KMS-11 (cell line): ENCODE data around the gene CDH22.

Experiments used
- H2AFZ ChIP-seq: fragments of 200-600 bp; sonication (generic); 2 replicates; pipeline ENCODE4 v1.6.1; 2016; ENCODE audit warnings: antibody characterized with exemption, mixed run types, low read depth
- H3K27ac ChIP-seq: fragments of 200-600 bp; sonication (generic); 2 replicates; pipeline ENCODE4 v1.6.1; 2016; ENCODE audit warnings: mild to moderate bottlenecking, mixed run types
- H3K27me3 ChIP-seq: fragments of 200-600 bp; sonication (generic); 2 replicates; pipeline ENCODE4 v1.6.1; 2017; ENCODE audit warnings: mild to moderate bottlenecking, low read depth, mixed run types, moderate library complexity; ENCODE audit not compliant: insufficient read depth
- H3K36me3 ChIP-seq: fragments of 200-600 bp; sonication (generic); 2 replicates; pipeline ENCODE4 v1.6.1; 2017; ENCODE audit warnings: mild to moderate bottlenecking, mixed run types; ENCODE audit not compliant: insufficient read depth
- H3K4me1 ChIP-seq: fragments of 200-600 bp; sonication (generic); 2 replicates; pipeline ENCODE4 v1.6.1; 2016; ENCODE audit warnings: mild to moderate bottlenecking, low read depth, mixed run types; ENCODE audit not compliant: poor library complexity, severe bottlenecking
- H3K4me2 ChIP-seq: fragments of 200-600 bp; sonication (generic); 2 replicates; pipeline ENCODE4 v1.7.0; 2016; ENCODE audit warnings: mild to moderate bottlenecking, mixed run types
- H3K4me3 ChIP-seq: fragments of 200-600 bp; sonication (generic); IDR thresholded peaks from 2 replicates; pipeline ENCODE4 v1.6.1; 2017; ENCODE audit warnings: low read depth, low read length, mixed read lengths; ENCODE audit not compliant: insufficient read depth
- H3K79me2 ChIP-seq: fragments of 200-600 bp; sonication (generic); 2 replicates; pipeline ENCODE4 v1.6.1; 2016; ENCODE audit warnings: low read depth, mixed run types; ENCODE audit not compliant: insufficient read depth
- H3K9ac ChIP-seq: fragments of 200-600 bp; sonication (generic); 2 replicates; pipeline ENCODE4 v1.6.1; 2016; ENCODE audit warnings: mild to moderate bottlenecking, mixed run types
- H4K20me1 ChIP-seq: fragments of 200-600 bp; sonication (generic); 2 replicates; pipeline ENCODE4 v1.6.1; 2016; ENCODE audit warnings: mild to moderate bottlenecking, mixed run types; ENCODE audit not compliant: insufficient read depth
- CTCF ChIP-seq: fragments of 200-600 bp; sonication (generic); conservative IDR thresholded peaks from 2 replicates; pipeline ENCODE4 v1.6.1; 2017; ENCODE audit warnings: low read depth, mild to moderate bottlenecking, antibody characterized with exemption, low read length, moderate library complexity, mixed read lengths

The CDH22 gene

GRCh38 chr20:46284040-46284427 is 24.3 kb downstream of the CDH22 start:
- Histone ChIP-seq H3K79me2 (no peaks in the 10 kb centered on the region), H3K27ac (no peak overlapping the region), H3K4me1 (no peaks in the 10 kb centered on the region), H3K4me2 (no peak overlapping the region), H3K9ac (no peak overlapping the region), H3K27me3 (peaks cover 92% of the 10 kb centered on the region), H2AFZ (no peak overlapping the region), H3K4me3 (no peak overlapping the region), H3K36me3 (no peaks in the 10 kb centered on the region), H4K20me1 (no peaks in the 10 kb centered on the region)
- no peak for TF ChIP-seq CTCF

- Histone ChIP-seq H3K4me3 (no peak overlapping the region), H3K36me3 (no peaks in the 10 kb centered on the region), H3K27ac (no peak overlapping the region), H3K4me2 (no peak overlapping the region), H3K9ac (no peak overlapping the region), H3K27me3 (peaks cover 87% of the 10 kb centered on the region), H4K20me1 (no peaks in the 10 kb centered on the region), H3K79me2 (no peaks in the 10 kb centered on the region), H2AFZ (no peak overlapping the region), H3K4me1 (no peaks in the 10 kb centered on the region)
- no peak for TF ChIP-seq CTCF
Observed at GRCh38 chr20:46283426-46284039, 24.8 kb downstream of the CDH22 start.

GRCh38 chr20:46282669-46283068 is 25.6 kb downstream of the CDH22 start:
- no peak for TF ChIP-seq CTCF
- no peaks in the 10 kb centered on the region for H3K36me3 ChIP-seq
- H3K79me2 ChIP-seq, result no peaks in the 10 kb centered on the region
- H3K4me1 ChIP-seq, result no peaks in the 10 kb centered on the region
- H3K27ac ChIP-seq, result no peak overlapping the region
- no peaks in the 10 kb centered on the region for H4K20me1 ChIP-seq
- no peak overlapping the region for H2AFZ ChIP-seq
- no peak overlapping the region for H3K9ac ChIP-seq
- H3K4me3 ChIP-seq, result no peak overlapping the region
- no peak overlapping the region for H3K4me2 ChIP-seq
- peaks cover 82% of the 10 kb centered on the region for H3K27me3 ChIP-seq

- H3K27ac ChIP-seq, result no peak overlapping the region
- no peaks in the 10 kb centered on the region for H4K20me1 ChIP-seq
- no peaks in the 10 kb centered on the region for H3K4me1 ChIP-seq
- H3K4me2 ChIP-seq, result no peak overlapping the region
- H3K79me2 ChIP-seq, result no peaks in the 10 kb centered on the region
- H3K4me3 ChIP-seq, result no peak overlapping the region
- TF ChIP-seq CTCF, result no peak
- no peak overlapping the region for H3K9ac ChIP-seq
- peaks cover 77% of the 10 kb centered on the region for H3K27me3 ChIP-seq
- H2AFZ ChIP-seq, result no peak overlapping the region
- no peaks in the 10 kb centered on the region for H3K36me3 ChIP-seq
Observed at GRCh38 chr20:46279103-46279502, 29.2 kb downstream of the CDH22 start.
